Loucy (cell line): ENCODE data around the gene ABCF3.

Experiments used
- H2AFZ ChIP-seq: fragments of 200-600 bp; sonication (generic); 2 replicates; pipeline ENCODE4 v1.6.0; 2016; ENCODE audit warnings: antibody characterized with exemption, mild to moderate bottlenecking, low read length, moderate library complexity
- H3F3A ChIP-seq: fragments of 200-600 bp; 2 replicates; pipeline ENCODE4 v1.6.0; 2016; ENCODE audit warnings: antibody characterized with exemption, low read depth, mild to moderate bottlenecking
- H3K27me3 ChIP-seq: fragments of 200-600 bp; sonication (generic); 2 replicates; pipeline ENCODE4 v1.6.1; 2014; ENCODE audit warnings: low read length, mild to moderate bottlenecking; ENCODE audit not compliant: insufficient read depth, poor library complexity, severe bottlenecking
- H3K36me3 ChIP-seq: fragments of 200-600 bp; sonication (generic); 2 replicates; pipeline ENCODE4 v1.6.1; 2016; ENCODE audit warnings: low read length; ENCODE audit not compliant: insufficient read depth
- H3K4me1 ChIP-seq: fragments of 200-600 bp; sonication (generic); 2 replicates; pipeline ENCODE4 v1.5.1; 2014; ENCODE audit warnings: low read length, mild to moderate bottlenecking; ENCODE audit not compliant: insufficient read depth, poor library complexity, severe bottlenecking
- H3K4me2 ChIP-seq: fragments of 200-600 bp; sonication (generic); 2 replicates; pipeline ENCODE4 v1.6.0; 2014; ENCODE audit warnings: antibody characterized with exemption, low read length, low read depth, mild to moderate bottlenecking; ENCODE audit not compliant: poor library complexity, severe bottlenecking
- H3K4me3 ChIP-seq: fragments of 200-600 bp; sonication (generic); 2 replicates; pipeline ENCODE4 v1.5.1; 2014; ENCODE audit warnings: low read length, mild to moderate bottlenecking, mixed read lengths; ENCODE audit not compliant: poor library complexity, severe bottlenecking
- H3K79me2 ChIP-seq: fragments of 200-600 bp; sonication (generic); 2 replicates; pipeline ENCODE4 v1.6.1; 2014; ENCODE audit warnings: low read length; ENCODE audit not compliant: insufficient read depth
- H3K9ac ChIP-seq: fragments of 200-600 bp; sonication (generic); 2 replicates; pipeline ENCODE4 v1.6.0; 2014; ENCODE audit warnings: mild to moderate bottlenecking, low read depth, low read length, moderate library complexity; ENCODE audit not compliant: poor library complexity, severe bottlenecking
- H3K9me2 ChIP-seq: fragments of 200-600 bp; sonication (generic); replicated peaks from 2 replicates; pipeline ENCODE4 v1.6.1; 2016; ENCODE audit warnings: low read depth, low read length, mixed read lengths
- H3K9me3 ChIP-seq: fragments of 200-600 bp; sonication (generic); 2 replicates; pipeline ENCODE4 v1.6.1; 2014; ENCODE audit warnings: mild to moderate bottlenecking, antibody characterized with exemption, low read length, low read depth; ENCODE audit not compliant: insufficient read depth
- H4K20me1 ChIP-seq: fragments of 200-600 bp; sonication (generic); 2 replicates; pipeline ENCODE4 v1.6.0; 2014; ENCODE audit warnings: antibody characterized with exemption, low read length, mild to moderate bottlenecking; ENCODE audit not compliant: insufficient read depth, poor library complexity, severe bottlenecking
- CTCF ChIP-seq: fragments of 200-600 bp; sonication (generic); conservative IDR thresholded peaks from 2 replicates; pipeline ENCODE4 v1.5.1; 2014; ENCODE audit warnings: mild to moderate bottlenecking, antibody characterized with exemption, low read length
- EZH2phosphoT487 ChIP-seq: fragments of 200-600 bp; IDR thresholded peaks from 2 replicates; pipeline ENCODE4 v1.6.1; 2018; ENCODE audit warnings: antibody characterized with exemption, mild to moderate bottlenecking, moderate library complexity, borderline replicate concordance

The ABCF3 gene

GRCh38 chr3:184175981-184176376 is 10.0 kb upstream of the ABCF3 start:
- peaks cover 45% of the 10 kb centered on the region for H3K79me2 ChIP-seq

GRCh38 chr3:184176377-184177330 is 9.3 kb upstream of the ABCF3 start:
- Histone ChIP-seq H3K4me1 (peaks cover 25% of the 10 kb centered on the region), H3K4me3 (peak overlapping the region; percentile 87), H3K4me2 (peak overlapping the region; percentile 93), H2AFZ (no peak overlapping the region), H3K79me2 (peaks cover 45% of the 10 kb centered on the region), H3K36me3 (peaks cover 42% of the 10 kb centered on the region; the same call in 1 of the 2 replicates), H3K9ac (peak overlapping the region; percentile 85), H3F3A (no peaks in the 10 kb centered on the region), H3K27me3 (no peaks in the 10 kb centered on the region), H4K20me1 (peaks cover 6% of the 10 kb centered on the region), H3K9me2 (no peaks in the 10 kb centered on the region), H3K9me3 (no peaks in the 10 kb centered on the region)
- TF ChIP-seq CTCF (no peak), EZH2phosphoT487 (no peak)

More at GRCh38 chr3:184175981-184176376, 10.0 kb upstream of the ABCF3 start:
- Histone ChIP-seq H3K27me3 (no peaks in the 10 kb centered on the region), H4K20me1 (peaks cover 6% of the 10 kb centered on the region), H3K36me3 (peaks cover 39% of the 10 kb centered on the region; the same call in 1 of the 2 replicates), H3K9me3 (no peaks in the 10 kb centered on the region), H3F3A (no peaks in the 10 kb centered on the region), H3K4me2 (peak overlapping the region; percentile 93), H2AFZ (no peak overlapping the region), H3K9me2 (no peaks in the 10 kb centered on the region), H3K4me1 (peaks cover 25% of the 10 kb centered on the region), H3K4me3 (peak overlapping the region; percentile 87), H3K9ac (peak overlapping the region; percentile 85)
- TF ChIP-seq CTCF (no peak), EZH2phosphoT487 (no peak)

GRCh38 chr3:184177331-184177731 is 8.7 kb upstream of the ABCF3 start:
- Histone ChIP-seq H3K9ac (peak overlapping the region; percentile 85), H3K9me3 (no peaks in the 10 kb centered on the region), H3F3A (no peaks in the 10 kb centered on the region), H3K9me2 (no peaks in the 10 kb centered on the region), H3K4me3 (peak overlapping the region; percentile 87), H2AFZ (no peak overlapping the region), H3K4me2 (peak overlapping the region; percentile 93), H4K20me1 (peaks cover 6% of the 10 kb centered on the region), H3K79me2 (peaks cover 45% of the 10 kb centered on the region), H3K27me3 (no peaks in the 10 kb centered on the region), H3K4me1 (peaks cover 25% of the 10 kb centered on the region), H3K36me3 (peaks cover 43% of the 10 kb centered on the region; the same call in 1 of the 2 replicates)
- TF ChIP-seq CTCF (no peak), EZH2phosphoT487 (no peak)
